RWPE1 (cell line): ENCODE results near the gene AGXT.
A peak's percentile ranks its signal among the peaks of the same experiment; 100 is the strongest.

Experiments used
- CTCF ChIA-PET: fragments of 350-600 bp; sonication (Branson Sonifier 250); formaldehyde crosslinking; extraction: SDS; loops from one replicate; lab custom pipeline; 2021; lab: Yijun Ruan, JAX
- POLR2A ChIA-PET: fragments of 400-600 bp; formaldehyde crosslinking; extraction: SDS; loops from one replicate; lab custom pipeline; 2020; ENCODE audit warnings: antibody characterized with exemption; ENCODE audit not compliant: low non-redundant PET; lab: Yijun Ruan, JAX
- DNase-seq: peaks from one replicate; pipeline ENCODE4 v3.0.0; 2012; ENCODE audit warnings: low spot score
- H3K27ac ChIP-seq: fragments of 450-650 bp; 2 replicates; pipeline ENCODE4 v1.5.1; 2017
- TF ChIP-seq, protein P1 (sequence below): fragments of 450-650 bp; conservative IDR thresholded peaks from 2 replicates; pipeline ENCODE4 v1.5.1; 2017; ENCODE audit warnings: low read depth, mild to moderate bottlenecking

Gene AGXT

DNA sequence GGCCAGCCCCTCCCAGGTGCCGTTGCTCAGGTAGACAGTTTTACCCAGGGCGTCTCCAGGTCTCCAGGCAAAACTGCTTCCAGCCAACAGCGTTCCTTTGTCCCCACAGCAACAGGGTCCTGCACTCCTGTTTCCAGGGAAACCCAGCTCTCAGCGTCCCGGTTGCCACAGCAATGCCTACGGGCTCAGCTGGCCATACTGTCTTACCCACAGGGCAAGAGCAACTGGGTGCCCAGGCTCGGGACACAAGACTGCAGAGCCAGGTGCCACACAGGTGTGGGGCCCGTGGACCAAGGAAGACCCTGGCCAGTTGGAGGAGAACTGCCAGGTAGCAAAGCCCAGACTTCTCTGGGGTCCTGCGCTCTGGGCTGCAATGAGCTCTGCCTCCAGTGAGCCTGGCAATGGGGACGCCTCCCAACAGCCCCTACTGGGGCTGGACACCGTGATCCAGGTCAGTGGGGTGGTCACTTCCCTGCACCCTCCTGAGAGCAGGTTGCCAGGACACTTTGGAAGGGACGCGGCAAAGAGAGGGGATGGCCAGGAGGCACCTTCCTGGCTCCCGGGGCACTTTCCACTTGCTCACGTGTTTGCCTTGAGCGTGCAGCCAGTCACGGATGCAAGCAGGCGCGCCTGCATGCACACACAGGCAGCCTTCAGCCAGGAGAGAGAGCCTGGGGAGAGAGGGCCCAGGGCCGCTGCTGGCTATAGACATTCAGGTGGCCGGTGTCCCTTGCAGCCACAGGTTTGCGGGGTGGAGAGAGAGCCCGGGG lies 37.7 kb downstream of the AGXT start, which contains the start of gene CROCC2:
Gene CROCC2, plus strand, starts transcription at position 196 of the 770 bp plus-strand sequence. Its CDS starts 178 bp downstream, at position 374.
- ChIA-PET CTCF (no interaction called here), POLR2A (no interaction called here)
- no peak within 1 kb of the TSS for H3K27ac ChIP-seq
- DNase-seq, result no peak
- TF ChIP-seq, protein P1, sequence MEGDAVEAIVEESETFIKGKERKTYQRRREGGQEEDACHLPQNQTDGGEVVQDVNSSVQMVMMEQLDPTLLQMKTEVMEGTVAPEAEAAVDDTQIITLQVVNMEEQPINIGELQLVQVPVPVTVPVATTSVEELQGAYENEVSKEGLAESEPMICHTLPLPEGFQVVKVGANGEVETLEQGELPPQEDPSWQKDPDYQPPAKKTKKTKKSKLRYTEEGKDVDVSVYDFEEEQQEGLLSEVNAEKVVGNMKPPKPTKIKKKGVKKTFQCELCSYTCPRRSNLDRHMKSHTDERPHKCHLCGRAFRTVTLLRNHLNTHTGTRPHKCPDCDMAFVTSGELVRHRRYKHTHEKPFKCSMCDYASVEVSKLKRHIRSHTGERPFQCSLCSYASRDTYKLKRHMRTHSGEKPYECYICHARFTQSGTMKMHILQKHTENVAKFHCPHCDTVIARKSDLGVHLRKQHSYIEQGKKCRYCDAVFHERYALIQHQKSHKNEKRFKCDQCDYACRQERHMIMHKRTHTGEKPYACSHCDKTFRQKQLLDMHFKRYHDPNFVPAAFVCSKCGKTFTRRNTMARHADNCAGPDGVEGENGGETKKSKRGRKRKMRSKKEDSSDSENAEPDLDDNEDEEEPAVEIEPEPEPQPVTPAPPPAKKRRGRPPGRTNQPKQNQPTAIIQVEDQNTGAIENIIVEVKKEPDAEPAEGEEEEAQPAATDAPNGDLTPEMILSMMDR, result no peak

DNA sequence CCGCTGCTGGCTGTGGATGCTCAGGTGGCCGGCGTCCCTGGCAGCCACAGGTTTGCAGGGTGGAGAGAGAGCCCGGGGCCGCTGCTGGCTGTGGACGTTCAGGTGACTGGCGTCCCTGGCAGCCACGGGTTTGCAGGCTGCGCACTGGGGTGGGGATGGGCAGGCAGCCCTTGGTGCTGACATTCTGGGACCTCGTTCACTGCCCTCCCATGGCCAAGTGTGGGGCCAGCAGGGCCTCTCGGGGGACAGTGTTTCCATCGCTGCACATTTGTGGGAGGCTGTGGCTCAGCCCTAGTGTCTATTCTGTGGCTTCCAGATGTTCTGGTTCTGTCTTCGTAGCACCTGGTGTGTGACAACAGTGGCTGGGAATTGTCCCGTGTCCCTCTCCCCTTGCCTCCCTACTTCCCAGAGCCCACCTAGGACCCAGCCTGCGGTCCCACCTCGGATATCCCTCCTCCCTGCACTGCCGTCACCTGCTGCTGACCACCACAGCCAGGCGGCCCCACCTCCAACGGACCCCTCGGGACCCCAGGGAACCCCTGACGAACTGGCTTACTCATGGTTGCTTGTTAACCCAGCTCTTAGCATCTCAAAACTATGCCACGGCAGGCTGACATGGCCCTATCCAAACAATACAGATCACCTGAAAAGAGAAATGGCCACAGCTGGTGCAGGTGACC lies 38.4 kb downstream of the AGXT start:
- no peak overlapping the region for H3K27ac ChIP-seq
- ChIA-PET CTCF (interaction anchor here (0.6 kb wide), 1 partner anchor 14 kb away, joined by 3 read pairs; no protein-coding TSS in a partner anchor), POLR2A (no interaction called here)
- DNase-seq, result no peak
- TF ChIP-seq, protein P1, result no peak

DNA sequence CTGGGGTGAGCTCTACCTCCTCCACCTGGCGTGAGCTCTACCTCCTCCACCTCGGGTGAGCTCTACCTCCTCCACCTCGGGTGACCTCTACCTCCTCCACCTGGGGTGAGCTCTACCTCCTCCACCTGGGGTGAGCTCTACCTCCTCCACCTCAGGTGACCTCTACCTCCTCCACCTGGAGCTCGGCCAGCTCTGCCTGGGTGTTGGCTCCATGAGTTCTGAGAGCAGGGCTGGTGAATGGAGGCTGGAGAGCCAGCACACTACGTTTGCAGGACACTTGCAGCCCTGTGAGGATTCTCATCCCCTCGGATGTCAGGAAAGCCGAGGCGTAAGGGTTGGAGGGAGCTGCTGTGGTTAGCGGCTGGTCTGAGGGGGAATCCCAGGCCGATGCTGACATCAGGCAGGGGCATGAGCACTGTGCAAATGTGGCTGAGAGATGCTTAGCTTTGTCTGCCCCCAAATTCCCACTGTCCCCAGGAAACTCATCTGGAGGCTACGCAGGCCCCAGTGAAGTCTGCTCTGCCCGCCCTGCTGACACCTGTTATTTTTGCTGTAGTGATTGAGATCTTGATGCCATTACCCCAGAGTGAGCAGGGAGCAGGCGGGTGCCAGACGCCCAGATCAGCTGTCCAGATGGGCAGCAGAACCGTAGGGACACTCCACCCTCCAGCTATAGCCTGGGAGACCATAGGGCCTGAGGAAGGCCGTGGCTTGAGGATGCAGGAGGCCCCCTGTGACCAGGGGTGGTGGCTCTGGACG lies 40.8 kb downstream of the AGXT start:
- no peak for DNase-seq
- TF ChIP-seq, protein P1, result no peak
- ChIA-PET POLR2A (no interaction called here), CTCF (no interaction called here)
- no peak overlapping the region for H3K27ac ChIP-seq

DNA sequence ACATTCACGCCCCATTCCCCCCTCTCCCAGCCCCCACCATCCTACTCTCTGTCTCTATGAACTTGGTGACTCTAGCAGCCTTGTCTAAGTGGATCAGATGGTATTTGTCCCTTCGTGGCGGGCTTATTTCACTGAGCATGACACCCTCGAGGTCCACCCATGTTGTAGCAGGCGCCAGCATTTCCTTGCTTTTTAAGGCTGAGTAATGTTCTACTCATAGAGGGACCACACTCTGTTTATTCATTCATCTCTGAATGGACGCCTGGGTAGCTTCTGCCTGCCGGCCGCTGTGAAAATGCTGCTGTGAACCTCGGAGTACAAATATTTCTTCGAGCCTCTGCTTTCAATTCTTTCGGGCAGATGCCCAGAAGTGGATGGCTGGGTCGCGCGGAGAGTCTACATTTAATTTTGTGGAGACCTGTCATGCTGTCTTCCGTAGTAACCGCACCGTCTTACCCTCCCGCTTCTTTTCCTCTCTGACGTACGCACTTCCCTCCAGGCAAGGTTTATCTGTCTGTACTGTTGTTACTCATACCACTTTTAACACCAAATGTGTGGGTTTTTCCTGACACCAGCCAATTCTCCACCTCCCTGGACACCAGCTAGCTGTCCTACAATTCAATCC lies 43.1 kb downstream of the AGXT start:
- H3K27ac ChIP-seq, result no peak overlapping the region
- peak; percentile 36 for DNase-seq
- TF ChIP-seq, protein P1, result no peak
- ChIA-PET POLR2A (no interaction called here), CTCF (no interaction called here)

DNA sequence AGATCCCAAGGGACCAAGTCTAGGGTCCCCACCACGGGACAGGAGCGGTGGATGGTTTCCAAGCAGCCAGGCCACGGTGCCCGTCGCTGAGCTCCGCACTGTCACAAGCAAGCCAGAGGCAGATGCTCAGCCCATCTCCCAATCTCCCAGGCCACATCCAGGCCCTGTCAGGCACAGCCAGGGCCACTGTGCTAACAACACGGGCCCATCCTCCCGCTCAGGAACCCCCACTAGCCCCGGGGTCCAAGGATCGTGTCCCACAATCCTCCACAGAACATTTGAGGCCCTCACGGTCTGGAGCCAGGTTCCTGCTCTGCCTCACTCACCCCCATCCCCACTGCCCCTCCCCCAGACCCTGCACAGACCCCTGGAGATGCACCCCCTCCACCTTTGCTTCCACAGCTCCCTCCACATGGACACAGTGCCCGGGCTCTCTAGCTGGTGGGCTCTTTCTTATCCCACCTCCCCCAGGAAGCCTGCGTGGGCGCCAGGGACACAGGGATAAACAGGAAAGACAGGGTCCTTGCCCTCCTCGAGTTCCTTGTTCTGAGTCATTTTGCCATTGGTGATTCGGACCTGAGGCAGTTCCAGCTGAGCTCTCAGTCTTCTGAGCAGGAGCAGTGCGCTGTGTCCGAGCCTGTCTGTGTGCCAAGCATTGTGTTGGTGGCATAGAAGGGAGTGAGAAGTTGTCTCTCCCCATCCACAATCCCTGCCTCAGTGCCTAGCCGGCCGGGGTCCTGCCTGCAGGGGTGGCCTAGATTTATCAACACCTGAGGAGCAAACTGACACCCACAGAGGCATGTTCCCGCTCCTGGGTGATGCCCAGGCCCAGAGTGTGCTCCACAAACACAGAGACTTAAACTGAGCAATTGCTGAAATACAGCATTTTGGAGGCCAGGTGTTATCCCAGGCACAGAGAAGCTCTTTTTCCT lies 44.5 kb downstream of the AGXT start:
- ChIA-PET CTCF (interaction anchor here (0.6 to 3.0 kb wide), 7 partner anchors 13 to 281 kb away, joined by 3 to 14 read pairs (median 6); partner anchors contain the start of gene MAB21L4), POLR2A (interaction anchor here (0.6 kb wide), 1 partner anchor 306 kb away, joined by 3 read pairs; no protein-coding TSS in a partner anchor)
- DNase-seq, result no peak
- peak overlapping the region; percentile 52 for H3K27ac ChIP-seq
- TF ChIP-seq, protein P1, result no peak
